Osteocyte (in vitro differentiated cells): ENCODE data around the gene SVOP. TPM values are rescaled to one million over a fixed set of nuclear protein-coding genes. Genes with fewer than 3 reads are reported as not detected.

Source experiments
- DNase-seq: peaks from one replicate; pipeline ENCODE4 v3.0.0; 2021; ENCODE audit warnings: mixed read lengths; ENCODE audit not compliant: unreplicated experiment; ENCODE audit errors: extremely low spot score
- H3K27ac Mint-ChIP-seq: one replicate; pipeline ENCODE4 v1.8.0; 2021; ENCODE audit warnings: mild to moderate bottlenecking, mixed read lengths; ENCODE audit not compliant: unreplicated experiment
- H3K27me3 Mint-ChIP-seq: one replicate; pipeline ENCODE4 v1.8.0; 2021; ENCODE audit warnings: mixed read lengths; ENCODE audit not compliant: unreplicated experiment
- H3K36me3 Mint-ChIP-seq: one replicate; pipeline ENCODE4 v1.8.0; 2021; ENCODE audit warnings: mixed read lengths; ENCODE audit not compliant: unreplicated experiment
- H3K4me1 Mint-ChIP-seq: one replicate; pipeline ENCODE4 v1.8.0; 2021; ENCODE audit warnings: mixed read lengths; ENCODE audit not compliant: unreplicated experiment
- H3K4me3 Mint-ChIP-seq: one replicate; pipeline ENCODE4 v1.8.0; 2021; ENCODE audit warnings: mild to moderate bottlenecking, moderate library complexity, mixed read lengths; ENCODE audit not compliant: unreplicated experiment
- H3K9me3 Mint-ChIP-seq: one replicate; pipeline ENCODE4 v1.8.0; 2021; ENCODE audit warnings: mixed read lengths; ENCODE audit not compliant: unreplicated experiment
- CTCF ChIP-seq: fragments of 200-600 bp; sonication (generic); IDR thresholded peaks from 2 replicates; pipeline ENCODE4 v1.5.0; 2021; ENCODE audit warnings: antibody characterized with exemption, mild to moderate bottlenecking, moderate library complexity
- total RNA-seq: library from RNA; stranded (reverse); gene quantifications from 2 replicates; pipeline ENCODE4 v1.2.1, GENCODE V29; 2021

SVOP gene
- total RNA-seq, 1 donor from 2014 or later, result not detected

- no peak for DNase-seq
- Mint-ChIP-seq H3K27me3 (peaks cover 6% of the 10 kb centered on the region), H3K9me3 (no peaks in the 10 kb centered on the region), H3K36me3 (no peaks in the 10 kb centered on the region), H3K4me1 (peaks cover 6% of the 10 kb centered on the region), H3K4me3 (no peak overlapping the region), H3K27ac (no peak overlapping the region)
- TF ChIP-seq CTCF, result no peak
These were observed 115.1 kb downstream of the SVOP start for GRCh38 chr12:108905725-108906124.

- Mint-ChIP-seq H3K9me3 (no peaks in the 10 kb centered on the region), H3K27me3 (peaks cover 15% of the 10 kb centered on the region), H3K4me3 (no peak overlapping the region), H3K36me3 (no peaks in the 10 kb centered on the region), H3K27ac (no peak overlapping the region), H3K4me1 (no peaks in the 10 kb centered on the region)
- no peak for TF ChIP-seq CTCF
- no peak for DNase-seq
These were observed 121.7 kb downstream of the SVOP start for GRCh38 chr12:108899145-108899544.

GRCh38 chr12:108896817-108897216 is 124.1 kb downstream of the SVOP start:
- DNase-seq, result no peak
- Mint-ChIP-seq H3K27ac (no peak overlapping the region), H3K4me1 (no peaks in the 10 kb centered on the region), H3K27me3 (peaks cover 20% of the 10 kb centered on the region), H3K9me3 (no peaks in the 10 kb centered on the region), H3K4me3 (no peak overlapping the region), H3K36me3 (no peaks in the 10 kb centered on the region)
- TF ChIP-seq CTCF, result no peak

- Mint-ChIP-seq H3K27me3 (peaks cover 20% of the 10 kb centered on the region), H3K27ac (no peak overlapping the region), H3K9me3 (no peaks in the 10 kb centered on the region), H3K36me3 (no peaks in the 10 kb centered on the region), H3K4me3 (no peak overlapping the region), H3K4me1 (no peaks in the 10 kb centered on the region)
- TF ChIP-seq CTCF, result no peak
- DNase-seq, result no peak
These were observed 124.5 kb downstream of the SVOP start for GRCh38 chr12:108896336-108896735.

- DNase-seq, result no peak
- TF ChIP-seq CTCF, result no peak
- Mint-ChIP-seq H3K4me3 (no peak overlapping the region), H3K9me3 (peaks cover 4% of the 10 kb centered on the region), H3K27ac (no peak overlapping the region), H3K4me1 (no peaks in the 10 kb centered on the region), H3K27me3 (peaks cover 13% of the 10 kb centered on the region), H3K36me3 (no peaks in the 10 kb centered on the region)
These were observed 125.6 kb downstream of the SVOP start for GRCh38 chr12:108895220-108895802.
